SU-DHL-6 (cell line): Measurements from ENCODE around the gene PRKCE.

Experiments
- H2AFZ ChIP-seq: fragments of 200-600 bp; sonication (generic); 2 replicates; pipeline ENCODE4 v1.6.1; 2014; ENCODE audit warnings: low read depth, mild to moderate bottlenecking, moderate library complexity, mixed read lengths, antibody characterized with exemption, low read length; ENCODE audit not compliant: severe bottlenecking
- H3F3A ChIP-seq: fragments of 200-600 bp; shearing (Covaris generic); 2 replicates; pipeline ENCODE4 v1.6.0; 2016; ENCODE audit warnings: antibody characterized with exemption, mild to moderate bottlenecking; ENCODE audit not compliant: insufficient read depth
- H3K27ac ChIP-seq: fragments of 200-600 bp; sonication (generic); 2 replicates; pipeline ENCODE4 v1.5.1; 2016; ENCODE audit warnings: low read depth, mild to moderate bottlenecking, low read length, moderate library complexity, mixed read lengths
- H3K27me3 ChIP-seq: fragments of 200-600 bp; sonication (generic), shearing (Covaris generic); 2 replicates; pipeline ENCODE4 v1.6.0; 2014; ENCODE audit warnings: mild to moderate bottlenecking, low read length
- H3K36me3 ChIP-seq: fragments of 200-600 bp; sonication (generic); 2 replicates; pipeline ENCODE4 v1.6.1; 2014; ENCODE audit warnings: mild to moderate bottlenecking, low read length, mixed read lengths
- H3K4me2 ChIP-seq: fragments of 300-600, 200-600 bp; shearing (Covaris generic), sonication (generic); 2 replicates; pipeline ENCODE4 v1.6.0; 2014; ENCODE audit warnings: low read length, low read depth, mild to moderate bottlenecking; ENCODE audit not compliant: poor library complexity, severe bottlenecking
- H3K4me3 ChIP-seq: fragments of 200-600 bp; sonication (generic); 2 replicates; pipeline ENCODE4 v1.5.1; 2014; ENCODE audit warnings: antibody characterized with exemption, low read length, mild to moderate bottlenecking, mixed read lengths; ENCODE audit not compliant: insufficient read depth, poor library complexity, severe bottlenecking
- H3K79me2 ChIP-seq: fragments of 200-600 bp; sonication (generic); 2 replicates; pipeline ENCODE4 v1.6.1; 2014; ENCODE audit warnings: mild to moderate bottlenecking, low read length, moderate library complexity; ENCODE audit not compliant: insufficient read depth
- H3K9ac ChIP-seq: fragments of 200-600 bp; sonication (generic); 2 replicates; pipeline ENCODE4 v1.7.0; 2014; ENCODE audit warnings: mild to moderate bottlenecking, low read length
- H3K9me2 ChIP-seq: fragments of 200-600 bp; sonication (generic); replicated peaks from 2 replicates; pipeline ENCODE4 v1.6.1; 2014; ENCODE audit warnings: low read length; ENCODE audit not compliant: insufficient read depth
- H3K9me3 ChIP-seq: fragments of 200-600 bp; sonication (generic); 2 replicates; pipeline ENCODE4 v1.6.1; 2014; ENCODE audit warnings: low read length, mixed read lengths; ENCODE audit not compliant: insufficient read depth
- H4K20me1 ChIP-seq: fragments of 200-600 bp; sonication (generic); 2 replicates; pipeline ENCODE4 v1.6.1; 2014; ENCODE audit warnings: low read depth, mild to moderate bottlenecking, antibody characterized with exemption, low read length, moderate library complexity, mixed read lengths
- CTCF ChIP-seq: fragments of 200-600 bp; sonication (generic); IDR thresholded peaks from one replicate; pipeline ENCODE4 v1.5.1; 2017; ENCODE audit warnings: antibody characterized with exemption, mild to moderate bottlenecking, low read length, moderate library complexity; ENCODE audit not compliant: insufficient read depth, poor library complexity, severe bottlenecking
- EZH2phosphoT487 ChIP-seq: fragments of 200-600 bp; sonication (generic), shearing (Covaris generic); conservative IDR thresholded peaks from 2 replicates; pipeline ENCODE4 v1.6.1; 2018; ENCODE audit warnings: mild to moderate bottlenecking, antibody characterized with exemption, low read length, moderate library complexity, mixed read lengths

The PRKCE gene

GRCh38 chr2:45884126-45884525 is 232.7 kb downstream of the PRKCE start:
- Histone ChIP-seq H3K27ac (no peak overlapping the region), H2AFZ (no peak overlapping the region), H3K4me2 (no peak overlapping the region), H3K79me2 (no peaks in the 10 kb centered on the region), H3K27me3 (no peaks in the 10 kb centered on the region), H3K4me3 (no peak overlapping the region), H4K20me1 (no peaks in the 10 kb centered on the region), H3F3A (no peaks in the 10 kb centered on the region), H3K9me2 (no peaks in the 10 kb centered on the region), H3K9me3 (no peaks in the 10 kb centered on the region), H3K36me3 (no peaks in the 10 kb centered on the region), H3K9ac (no peak overlapping the region)
- no peak for TF ChIP-seq EZH2phosphoT487
- TF ChIP-seq CTCF, result no peak

GRCh38 chr2:45885171-45885621 is 233.7 kb downstream of the PRKCE start:
- Histone ChIP-seq H3F3A (no peaks in the 10 kb centered on the region), H2AFZ (no peak overlapping the region), H3K36me3 (no peaks in the 10 kb centered on the region), H3K9me3 (no peaks in the 10 kb centered on the region), H3K79me2 (no peaks in the 10 kb centered on the region), H4K20me1 (no peaks in the 10 kb centered on the region), H3K27me3 (no peaks in the 10 kb centered on the region), H3K27ac (no peak overlapping the region), H3K4me3 (no peak overlapping the region), H3K4me2 (no peak overlapping the region), H3K9ac (no peak overlapping the region), H3K9me2 (no peaks in the 10 kb centered on the region)
- no peak for TF ChIP-seq CTCF
- no peak for TF ChIP-seq EZH2phosphoT487

GRCh38 chr2:45886171-45886663 is 234.7 kb downstream of the PRKCE start:
- H3K27me3 ChIP-seq, result no peaks in the 10 kb centered on the region
- H3K9ac ChIP-seq, result no peak overlapping the region
- no peaks in the 10 kb centered on the region for H3K9me3 ChIP-seq
- no peak overlapping the region for H2AFZ ChIP-seq
- no peak overlapping the region for H3K4me2 ChIP-seq
- H3K36me3 ChIP-seq, result no peaks in the 10 kb centered on the region
- no peak overlapping the region for H3K4me3 ChIP-seq
- no peaks in the 10 kb centered on the region for H3K9me2 ChIP-seq
- H4K20me1 ChIP-seq, result no peaks in the 10 kb centered on the region
- H3K79me2 ChIP-seq, result no peaks in the 10 kb centered on the region
- H3K27ac ChIP-seq, result no peak overlapping the region
- H3F3A ChIP-seq, result no peaks in the 10 kb centered on the region
- no peak for TF ChIP-seq CTCF
